HPDE6-E6E7 (cell line): Measurements from ENCODE around the gene SRF.

Source experiments
- DNase-seq: peaks from one replicate; pipeline ENCODE4 v3.0.0; 2011; ENCODE audit warnings: missing footprints; ENCODE audit errors: extremely low spot score

Gene SRF

GRCh38 chr6:43183441-43183840, 12.4 kb downstream of the SRF start:
- DNase-seq: no peak

GRCh38 chr6:43184268-43184985, 13.4 kb downstream of the SRF start:
- DNase-seq: no peak

- no peak for DNase-seq
These were observed 14.4 kb downstream of the SRF start for GRCh38 chr6:43185391-43185985.

- no peak for DNase-seq
These were observed 14.9 kb downstream of the SRF start for GRCh38 chr6:43186019-43186418.

- no peak for DNase-seq
These were observed 15.6 kb downstream of the SRF start for GRCh38 chr6:43186706-43187105.

- DNase-seq: no peak
These were observed 16.8 kb downstream of the SRF start for GRCh38 chr6:43187821-43188220.

- DNase-seq: no peak
These were observed 17.4 kb downstream of the SRF start for GRCh38 chr6:43188426-43188825.

GRCh38 chr6:43189776-43190304, 18.8 kb downstream of the SRF start:
- DNase-seq: no peak

- DNase-seq: no peak
These were observed 21.8 kb downstream of the SRF start for GRCh38 chr6:43192911-43193310.

GRCh38 chr6:43193929-43194328, 22.9 kb downstream of the SRF start:
- DNase-seq: no peak

GRCh38 chr6:43196337-43196736, 25.3 kb downstream of the SRF start:
- no peak for DNase-seq

GRCh38 chr6:43199912-43200311, 28.8 kb downstream of the SRF start:
- DNase-seq: no peak

- no peak for DNase-seq
These were observed 29.5 kb downstream of the SRF start for GRCh38 chr6:43200541-43200940.

GRCh38 chr6:43202451-43202850, 31.4 kb downstream of the SRF start:
- DNase-seq: no peak

GRCh38 chr6:43203029-43203717, 32.1 kb downstream of the SRF start:
- no peak for DNase-seq

- DNase-seq: no peak
These were observed 32.6 kb downstream of the SRF start for GRCh38 chr6:43203718-43204095.

- DNase-seq: no peak
These were observed 33.4 kb downstream of the SRF start for GRCh38 chr6:43204271-43205105.

- DNase-seq: no peak
These were observed 34.8 kb downstream of the SRF start for GRCh38 chr6:43205849-43206248.

GRCh38 chr6:43207286-43207685, 36.2 kb downstream of the SRF start:
- DNase-seq: no peak

GRCh38 chr6:43211955-43212354, 40.9 kb downstream of the SRF start:
- DNase-seq: no peak

GRCh38 chr6:43213431-43213830, 42.4 kb downstream of the SRF start:
- no peak for DNase-seq

- no peak for DNase-seq
These were observed 44.0 kb downstream of the SRF start for GRCh38 chr6:43215066-43215465.
